GM15510 (cell line): ENCODE results near the gene UBE2L6.

ENCODE experiments used
- POLR2A ChIP-seq: IDR thresholded peaks from 3 replicates; pipeline ENCODE4 v1.6.1; 2011; ENCODE audit warnings: borderline replicate concordance; ENCODE audit not compliant: insufficient read length; ENCODE audit errors: extremely low read depth

UBE2L6 gene

DNA sequence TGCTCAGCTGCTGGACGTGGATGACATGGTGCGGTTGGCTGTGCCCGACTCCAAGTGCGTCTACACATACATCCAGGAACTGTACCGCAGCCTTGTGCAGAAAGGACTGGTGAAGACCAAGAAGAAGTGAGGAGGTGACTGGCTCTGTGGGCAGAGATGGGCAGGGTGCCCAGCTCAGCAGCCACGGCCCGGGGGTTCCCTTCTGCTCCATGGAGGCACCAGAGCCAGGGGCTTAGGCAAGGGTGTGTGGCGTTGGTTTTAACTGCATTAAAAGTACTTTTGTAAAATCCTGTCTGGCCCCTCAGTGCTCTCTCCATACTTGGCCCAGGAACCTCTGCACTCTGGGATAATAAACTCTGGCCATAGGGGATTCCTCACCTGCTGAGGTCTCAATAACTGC is 17.5 kb downstream of the UBE2L6 start:
- no peak for TF ChIP-seq POLR2A

DNA sequence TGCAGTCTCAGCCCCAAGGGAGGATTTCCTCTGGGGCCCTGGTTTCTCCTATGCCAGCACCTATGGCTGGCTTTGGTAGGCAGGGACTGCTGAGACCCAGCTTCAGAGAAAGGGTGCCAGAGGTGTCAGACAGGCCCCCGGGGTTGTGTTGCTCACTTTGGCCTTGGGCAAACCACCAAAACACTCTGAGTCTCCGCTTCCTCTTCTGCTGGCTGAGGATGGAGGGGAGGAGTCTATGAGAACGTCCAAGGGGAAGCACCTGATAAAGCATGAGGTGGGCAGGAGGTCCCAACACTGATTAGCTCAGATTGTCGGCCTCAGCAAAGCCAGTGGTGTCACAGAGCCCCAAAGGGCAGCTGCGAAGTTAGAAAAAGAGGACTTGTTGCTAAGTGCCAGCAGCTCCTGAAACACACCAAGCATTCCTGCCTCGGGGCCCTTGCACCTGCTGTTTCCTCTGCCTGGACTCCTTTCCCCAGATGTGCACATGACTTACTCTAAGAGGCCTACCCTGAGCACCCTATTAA is 19.6 kb downstream of the UBE2L6 start:
- no peak for TF ChIP-seq POLR2A

DNA sequence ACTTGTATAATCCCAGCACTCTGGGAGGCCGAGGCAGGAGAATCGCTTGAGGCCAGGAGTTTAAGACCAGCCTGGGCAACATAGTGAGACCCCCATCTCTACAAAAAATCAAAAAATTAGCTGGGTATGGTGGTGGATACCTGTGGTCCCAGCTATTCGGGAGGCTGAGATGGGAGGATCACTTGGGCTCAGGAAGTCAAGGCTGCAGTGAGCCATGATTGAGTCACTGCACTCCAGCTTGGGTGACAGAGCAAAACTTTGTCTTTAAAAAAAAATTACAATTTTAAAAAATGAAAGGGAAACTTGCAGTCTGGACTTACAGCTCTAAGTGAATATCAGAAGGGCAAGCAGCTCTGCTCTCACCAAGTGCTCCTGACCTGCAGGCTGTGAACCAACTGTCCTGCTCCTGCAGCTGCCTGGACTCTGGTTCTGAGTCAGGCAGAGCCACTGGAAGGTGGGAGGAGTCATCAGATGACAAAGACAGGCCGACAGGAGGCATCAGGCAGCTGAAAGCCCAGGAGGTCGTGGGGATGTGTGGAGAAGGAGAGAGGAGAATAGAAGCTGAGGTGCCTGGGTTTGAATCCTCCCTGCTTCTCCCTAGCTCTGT is 20.5 kb downstream of the UBE2L6 start:
- no peak for TF ChIP-seq POLR2A

DNA sequence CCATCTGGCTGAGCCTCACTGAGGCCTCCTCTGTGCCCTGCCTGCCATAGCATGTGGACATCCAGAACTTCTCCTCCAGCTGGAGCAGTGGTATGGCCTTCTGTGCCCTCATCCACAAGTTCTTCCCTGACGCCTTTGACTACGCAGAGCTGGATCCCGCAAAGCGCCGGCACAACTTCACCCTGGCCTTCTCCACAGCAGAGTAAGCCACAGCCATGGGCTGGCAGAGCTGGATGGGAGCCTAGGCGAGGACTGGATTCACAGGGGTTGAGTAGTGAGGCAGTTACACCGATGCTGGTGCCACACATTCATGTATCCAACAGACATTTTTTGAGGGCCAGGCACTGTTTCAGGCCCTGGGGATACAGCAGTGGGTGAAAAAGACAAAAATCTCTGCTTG is 21.0 kb downstream of the UBE2L6 start:
- TF ChIP-seq POLR2A, result no peak

GRCh38 chr11:57545883-57546282 is 21.6 kb downstream of the UBE2L6 start:
- TF ChIP-seq POLR2A, result no peak

GRCh38 chr11:57544566-57544965 is 22.9 kb downstream of the UBE2L6 start:
- TF ChIP-seq POLR2A, result no peak

- no peak for TF ChIP-seq POLR2A
Observed at GRCh38 chr11:57543593-57543992, 23.9 kb downstream of the UBE2L6 start.

DNA sequence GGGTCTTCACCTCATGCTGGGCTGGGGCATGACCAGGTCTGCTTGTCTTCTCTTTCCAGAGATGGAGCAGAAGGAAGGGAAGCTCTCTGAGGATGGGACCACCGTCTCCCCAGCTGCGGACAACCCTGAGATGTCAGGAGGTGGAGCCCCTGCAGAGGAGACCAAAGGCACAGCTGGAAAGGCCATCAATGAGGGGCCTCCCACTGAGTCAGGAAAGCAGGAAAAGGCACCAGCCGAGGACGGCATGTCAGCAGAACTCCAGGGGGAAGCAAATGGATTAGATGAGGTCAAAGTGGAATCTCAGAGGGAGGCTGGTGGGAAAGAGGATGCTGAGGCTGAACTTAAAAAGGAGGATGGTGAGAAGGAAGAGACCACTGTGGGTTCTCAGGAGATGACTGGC is 24.9 kb downstream of the UBE2L6 start:
- TF ChIP-seq POLR2A, result no peak

- no peak for TF ChIP-seq POLR2A
Observed at GRCh38 chr11:57541169-57541568, 26.3 kb downstream of the UBE2L6 start.

DNA sequence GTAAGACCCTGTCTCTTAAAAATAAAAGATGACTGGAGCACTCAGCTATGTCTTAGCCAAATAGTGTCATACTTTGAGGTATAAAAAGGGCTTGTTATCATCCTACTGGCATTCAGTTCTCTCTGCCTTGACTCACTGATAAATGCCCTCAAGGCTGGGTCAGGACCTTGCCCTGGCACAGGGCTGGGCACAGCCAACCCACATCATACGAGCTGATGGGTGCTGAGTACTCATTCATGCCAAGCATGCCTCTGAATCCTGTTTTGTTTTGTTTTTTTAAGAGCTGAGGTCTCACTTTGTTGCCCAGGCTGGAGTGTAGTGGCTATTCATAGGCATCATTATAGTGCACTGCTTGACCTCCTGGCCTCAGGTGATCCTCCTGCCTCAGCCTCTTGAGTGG is 28.1 kb downstream of the UBE2L6 start:
- no peak for TF ChIP-seq POLR2A

GRCh38 chr11:57536947-57537619 is 30.4 kb downstream of the UBE2L6 start, which contains the start of gene SMTNL1:
Gene SMTNL1 (plus strand): TSS chr11:57537595. CDS start chr11:57542643, 5,048 bp downstream.
- no peak for TF ChIP-seq POLR2A

- peak; percentile 56 for TF ChIP-seq POLR2A
Observed at GRCh38 chr11:57530596-57531507, 36.6 kb downstream of the UBE2L6 start, which contains the start of gene TIMM10. Gene TIMM10 (minus strand): TSS chr11:57530754. CDS start chr11:57530189, 565 bp downstream.

DNA sequence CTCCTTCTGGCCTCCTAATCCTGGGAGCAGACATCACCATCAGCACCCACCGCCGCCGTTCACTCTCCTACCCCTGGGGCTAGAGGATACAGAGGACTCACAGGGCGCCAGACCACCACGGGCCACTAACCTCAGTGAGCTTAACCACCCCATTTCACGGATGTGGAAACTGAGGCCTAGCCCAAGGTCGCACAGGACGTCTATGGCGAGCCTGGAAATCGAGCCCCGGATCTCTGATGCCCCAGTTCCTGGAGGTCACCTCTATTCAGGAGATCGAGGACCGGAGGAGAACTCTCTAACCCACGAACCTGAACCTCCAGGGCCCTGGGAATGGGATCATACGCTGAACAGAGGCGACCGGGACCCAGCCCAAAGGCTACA is 37.3 kb downstream of the UBE2L6 start:
- no peak for TF ChIP-seq POLR2A

DNA sequence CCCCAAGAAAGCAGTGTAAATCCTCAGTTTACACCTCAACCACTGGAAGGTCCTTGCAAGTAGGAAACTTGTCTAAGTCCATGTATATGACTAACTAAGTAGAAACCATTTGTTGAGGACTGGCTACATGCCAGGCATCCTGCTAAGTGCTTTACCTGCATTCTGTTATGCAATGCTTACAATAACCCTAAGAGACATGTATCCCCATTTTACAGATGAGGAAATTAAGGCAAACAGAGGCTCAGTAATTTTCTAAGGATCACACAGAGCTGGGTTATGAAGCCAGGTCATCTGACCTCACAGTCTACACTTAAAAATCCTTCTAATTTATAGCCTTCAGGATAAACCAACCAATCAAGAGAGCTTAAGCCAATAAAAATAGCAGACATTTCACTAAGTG is 38.5 kb downstream of the UBE2L6 start:
- no peak for TF ChIP-seq POLR2A

DNA sequence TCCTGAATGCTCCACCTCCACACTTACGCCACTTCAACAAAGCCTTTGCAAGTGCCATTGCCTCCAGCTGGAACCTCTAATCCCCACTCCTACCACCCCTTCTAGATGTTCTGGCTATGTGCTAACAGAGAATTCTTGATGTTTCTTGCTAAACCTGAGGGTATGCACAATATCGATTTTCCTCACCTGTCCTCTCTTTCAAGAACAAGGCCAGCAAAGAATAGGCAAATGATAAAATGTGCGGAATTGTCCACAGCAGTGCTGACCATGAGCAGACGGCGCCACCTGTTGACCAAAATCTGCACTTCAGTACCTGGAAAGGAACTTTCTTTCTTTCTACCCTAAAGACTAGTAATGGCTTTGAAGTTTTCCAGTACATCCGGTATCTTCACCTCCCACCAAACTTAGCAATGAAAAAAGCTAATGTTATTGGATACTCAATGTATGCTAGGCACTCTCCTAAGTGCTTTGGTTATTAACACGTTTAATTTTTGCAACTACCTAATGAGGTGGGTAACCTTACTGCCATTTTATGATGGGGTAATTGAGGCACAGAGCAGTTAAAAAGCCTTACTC is 40.3 kb downstream of the UBE2L6 start:
- TF ChIP-seq POLR2A, result no peak

DNA sequence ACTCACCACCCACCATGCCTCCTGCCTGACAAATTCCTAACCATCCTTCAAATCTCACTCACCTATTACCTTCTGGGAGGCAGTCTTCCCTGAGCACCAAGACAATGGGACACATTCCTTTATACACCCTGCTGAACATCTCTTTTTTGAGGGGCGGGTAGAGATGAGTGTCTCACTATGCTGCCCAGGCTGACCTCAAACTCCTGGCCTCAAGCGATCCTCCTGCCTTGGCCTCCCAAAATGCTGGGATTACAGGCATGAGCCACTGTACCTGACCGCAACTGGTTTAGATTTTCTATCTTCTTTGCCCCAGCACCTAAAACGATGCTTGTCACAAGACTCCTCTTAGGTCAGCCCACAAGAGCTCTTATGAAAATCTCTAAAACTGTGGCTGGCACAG is 44.1 kb downstream of the UBE2L6 start:
- no peak for TF ChIP-seq POLR2A

GRCh38 chr11:57521116-57521515 is 46.4 kb downstream of the UBE2L6 start:
- TF ChIP-seq POLR2A, result no peak
